ENCODE results near the gene CEP44. TPM values are rescaled to one million over a fixed set of nuclear protein-coding genes. Genes with fewer than 3 reads are reported as not detected.

Gene CEP44
- total RNA-seq, 4 donors from 2014 or later, result 10.3 to 33.8 (median 15.7) TPM

DNA sequence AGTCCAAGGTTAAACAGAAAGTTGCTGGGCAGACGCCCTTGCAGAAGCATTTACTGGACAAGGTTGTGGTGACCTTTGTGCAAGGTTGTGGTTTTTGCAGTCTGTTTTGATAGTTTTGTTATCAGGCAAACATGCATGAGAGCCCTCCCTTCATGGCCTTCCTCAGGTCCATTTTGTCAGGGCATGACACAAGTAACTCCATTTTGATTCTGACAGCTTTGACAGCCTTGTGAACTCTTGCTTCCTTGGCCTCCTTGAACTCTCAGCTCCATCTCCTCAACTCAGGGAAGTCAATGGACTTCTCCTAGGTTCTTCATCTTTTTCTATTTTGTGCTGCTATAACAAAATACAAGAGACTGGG lies 97.7 kb downstream of the CEP44 start:
- no peak overlapping the region for H3K27ac ChIP-seq
- TF ChIP-seq, protein P1, sequence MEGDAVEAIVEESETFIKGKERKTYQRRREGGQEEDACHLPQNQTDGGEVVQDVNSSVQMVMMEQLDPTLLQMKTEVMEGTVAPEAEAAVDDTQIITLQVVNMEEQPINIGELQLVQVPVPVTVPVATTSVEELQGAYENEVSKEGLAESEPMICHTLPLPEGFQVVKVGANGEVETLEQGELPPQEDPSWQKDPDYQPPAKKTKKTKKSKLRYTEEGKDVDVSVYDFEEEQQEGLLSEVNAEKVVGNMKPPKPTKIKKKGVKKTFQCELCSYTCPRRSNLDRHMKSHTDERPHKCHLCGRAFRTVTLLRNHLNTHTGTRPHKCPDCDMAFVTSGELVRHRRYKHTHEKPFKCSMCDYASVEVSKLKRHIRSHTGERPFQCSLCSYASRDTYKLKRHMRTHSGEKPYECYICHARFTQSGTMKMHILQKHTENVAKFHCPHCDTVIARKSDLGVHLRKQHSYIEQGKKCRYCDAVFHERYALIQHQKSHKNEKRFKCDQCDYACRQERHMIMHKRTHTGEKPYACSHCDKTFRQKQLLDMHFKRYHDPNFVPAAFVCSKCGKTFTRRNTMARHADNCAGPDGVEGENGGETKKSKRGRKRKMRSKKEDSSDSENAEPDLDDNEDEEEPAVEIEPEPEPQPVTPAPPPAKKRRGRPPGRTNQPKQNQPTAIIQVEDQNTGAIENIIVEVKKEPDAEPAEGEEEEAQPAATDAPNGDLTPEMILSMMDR (IDR thresholded peaks at IDR 0.05), result no peak
- no peak for TF ChIP-seq POLR2A (IDR thresholded peaks at IDR 0.05)
- H3K36me3 ChIP-seq, result no peaks in the 10 kb centered on the region
- DNase-seq, result no peak
- no peaks in the 10 kb centered on the region for H3K27me3 ChIP-seq
- no peaks in the 10 kb centered on the region for H3K4me1 ChIP-seq
- no peak overlapping the region for H3K4me3 ChIP-seq
- no peaks in the 10 kb centered on the region for H3K9me3 ChIP-seq

Other genes with a start within 250 kb of the CEP44 start
- 10 to 100 TPM; 24.8 to 36.3 (median 30.2) TPM for gene FBXO8, start 244 bp upstream of the CEP44 start, total RNA-seq
- gene HPGD, start 238.6 kb downstream of the CEP44 start, total RNA-seq, result 100 to 1,000 TPM in 3 of 4 donors, 10 to 100 TPM in 1; 38.0 to 290 (median 208) TPM

Data from Peyer's patch (tissue), 4 donors.